HepG2 (cell line): ENCODE results near the gene TMED5. TPM values are rescaled to one million over a fixed set of nuclear protein-coding genes. Genes with fewer than 3 reads are reported as not detected.

Source experiments
- FOXP1 ChIP-seq, 2 experiments: fragments of 450-650 bp in 1 of 2; IDR thresholded peaks; 2 replicates each; pipeline ENCODE4 v1.6.1; 2017 to 2018; ENCODE audit warnings: antibody characterized with exemption in 1 of 2
- IRF2 ChIP-seq: IDR thresholded peaks from 2 replicates; pipeline ENCODE4 v1.6.1; 2018; ENCODE audit warnings: missing genetic modification reagents, missing compliant biosample characterization
- ISL2 ChIP-seq: sonication (generic); formaldehyde crosslinking; IDR thresholded peaks from 2 replicates; pipeline ENCODE4 v1.5.0; 2020; ENCODE audit warnings: missing genetic modification reagents
- KAT8 ChIP-seq: IDR thresholded peaks from 2 replicates; pipeline ENCODE4 v1.6.1; 2016; ENCODE audit warnings: missing genetic modification reagents, missing compliant biosample characterization
- KLF16 ChIP-seq, 2 experiments: sonication (generic) in 1 of 2; formaldehyde crosslinking in 1 of 2; IDR thresholded peaks; 2 replicates each; pipeline versions ENCODE4 v1.6.1 to v1.8.0; 2016 to 2023; ENCODE audit warnings: missing genetic modification reagents in 2 of 2, missing compliant biosample characterization in 1 of 2
- NCOA2 ChIP-seq: sonication (generic); formaldehyde crosslinking; IDR thresholded peaks from 2 replicates; pipeline ENCODE4 v1.8.0; 2022; ENCODE audit warnings: inconsistent platforms
- RARA ChIP-seq: IDR thresholded peaks from 2 replicates; pipeline ENCODE4 v1.6.1; 2016; ENCODE audit warnings: missing genetic modification reagents, missing compliant biosample characterization
- RERE ChIP-seq: IDR thresholded peaks from 2 replicates; pipeline ENCODE4 v1.6.1; 2016; ENCODE audit warnings: low read depth, missing genetic modification reagents, missing compliant biosample characterization
- SALL1 ChIP-seq: sonication (generic); formaldehyde crosslinking; IDR thresholded peaks from 2 replicates; pipeline ENCODE4 v1.8.0; 2022; ENCODE audit warnings: mild to moderate bottlenecking, missing genetic modification reagents
- SOX5 ChIP-seq: IDR thresholded peaks from 2 replicates; pipeline ENCODE4 v1.6.1; 2016; ENCODE audit warnings: borderline replicate concordance
- SRSF9 ChIP-seq: fragments of 200-400 bp; formaldehyde crosslinking; IDR thresholded peaks from 2 replicates; pipeline ENCODE4 v1.6.1; 2018; ENCODE audit warnings: borderline replicate concordance, mild to moderate bottlenecking, low read depth, low read length; ENCODE audit not compliant: insufficient read depth, poor library complexity, severe bottlenecking
- TEAD3 ChIP-seq: optimal IDR thresholded peaks from 2 replicates; pipeline ENCODE3; 2016; ENCODE audit warnings: borderline replicate concordance
- THRA ChIP-seq: sonication (generic); formaldehyde crosslinking; IDR thresholded peaks from 2 replicates; pipeline ENCODE4 v1.4.0; 2020; ENCODE audit warnings: missing genetic modification reagents, borderline replicate concordance
- YEATS2 ChIP-seq: sonication (generic); formaldehyde crosslinking; IDR thresholded peaks from 2 replicates; pipeline ENCODE4 v1.4.0; 2020; ENCODE audit warnings: missing genetic modification reagents, borderline replicate concordance
- ZBTB3 ChIP-seq: sonication (generic); formaldehyde crosslinking; IDR thresholded peaks from 2 replicates; pipeline ENCODE4 v1.4.0; 2020; ENCODE audit warnings: low read depth, mild to moderate bottlenecking, moderate library complexity, missing genetic modification reagents, borderline replicate concordance
- ZMYM2 ChIP-seq: sonication (generic); formaldehyde crosslinking; IDR thresholded peaks from 2 replicates; pipeline ENCODE4 v1.8.0; 2022; ENCODE audit warnings: mild to moderate bottlenecking, missing genetic modification reagents
- ZNF512 ChIP-seq: sonication (generic); formaldehyde crosslinking; IDR thresholded peaks from 2 replicates; pipeline ENCODE4 v1.4.0; 2020; ENCODE audit warnings: mild to moderate bottlenecking, missing genetic modification reagents
- ZNF710 ChIP-seq: sonication (generic); formaldehyde crosslinking; IDR thresholded peaks from 2 replicates; pipeline ENCODE4 v1.5.0; 2020; ENCODE audit warnings: mild to moderate bottlenecking, missing genetic modification reagents, borderline replicate concordance
- ZSCAN9 ChIP-seq: IDR thresholded peaks from 2 replicates; pipeline ENCODE4 v1.6.1; 2016; ENCODE audit warnings: borderline replicate concordance
- polyA plus RNA-seq, 8 experiments: library from polyadenylated mRNA; depleted of rRNA in 3 of 8; stranded (reverse) in 7 of 8; unstranded in 1 of 8; fragments of >200 nt; fragmentation: Illumina TruSeq in 4 of 8; extraction: Trizol in 4 of 8; gene quantifications; 2 replicates each; pipeline versions ENCODE4 v1.2.1 to v1.2.3, GENCODE V29; 2011 to 2016; ENCODE audit warnings: low read depth in 4 of 8, missing spikeins in 1 of 8, mixed read lengths in 1 of 8; ENCODE audit not compliant: insufficient read depth in 1 of 8
- total RNA-seq, 5 experiments: library from RNA; depleted of rRNA; stranded (reverse); fragments of >200 nt; fragmentation: Illumina TruSeq; extraction: Trizol; gene quantifications; 2 replicates each; pipeline ENCODE4 v1.2.3, GENCODE V29; 2016; ENCODE audit warnings: low read depth in 1 of 5

TMED5 gene
- total and polyA plus RNA-seq, 2 of the 13 experiments (the other 11 are each of a cell fraction or from before 2014, with no cell fraction given) = 58.1 to 99.0 TPM

GRCh38 chr1:93221913-93222312, 41.7 kb upstream of the TMED5 start (continued):
- TF ChIP-seq THRA (CRISPR knock-in tag) (peak; percentile 40; the same call in 1 of the 2 replicates), ZNF710 (CRISPR knock-in tag) (no peak), ZMYM2 (CRISPR knock-in tag) (0 out of 2 replicates have a peak, but pooled peaks have one; percentile 44), ZSCAN9 (CRISPR knock-in tag) (no peak; the same call in 1 of the 2 replicates), ZBTB3 (no peak), SRSF9 (no peak), SOX5 (CRISPR knock-in tag) (peak; percentile 64; the same call in 1 of the 2 replicates), KLF16 (CRISPR knock-in tag; IDR thresholded peaks at IDR 0.05) (0 out of 4 replicates have a peak, but pooled peaks of 1 of the 2 experiments have one; percentile 33), RERE (CRISPR knock-in tag) (peak; percentile 29; the same call in 1 of the 2 replicates), KAT8 (CRISPR knock-in tag) (0 out of 2 replicates have a peak, but pooled peaks have one; percentile 45), IRF2 (CRISPR knock-in tag) (peak; percentile 64; the same call in 1 of the 2 replicates), TEAD3 (peak; percentile 88), SALL1 (peak; percentile 87), RARA (CRISPR knock-in tag) (peak; percentile 80), NCOA2 (CRISPR knock-in tag) (peak; percentile 83), YEATS2 (CRISPR knock-in tag) (no peak), ZNF512 (CRISPR knock-in tag) (no peak), FOXP1 (IDR thresholded peaks at IDR 0.05) (no peak), FOXP1 (CRISPR knock-in tag; IDR thresholded peaks at IDR 0.05) (peak; percentile 63; the same call in 1 of the 2 replicates), ISL2 (CRISPR knock-in tag) (peak; percentile 65; the same call in 1 of the 2 replicates)
